NOMO-1 treated with DMSO at 0.1 percent for 48 hours (cell line): ENCODE results near the gene COL25A1.
"Not testable (repeated sequence)": the region's sequence is repeated elsewhere in the genome, so short reads cannot be mapped to it uniquely, and the experiment has no call there.

Experiments used
- DNase-seq: peaks from one replicate; lab custom pipeline; 2025; ENCODE audit not compliant: unreplicated experiment; lab: John Stamatoyannopoulos, UW

The COL25A1 gene

GRCh38 chr4:109020861-109021260, 281.6 kb downstream of the COL25A1 start:
- DNase-seq = no peak

- no peak for DNase-seq
Measured at GRCh38 chr4:109016200-109016599, 286.3 kb downstream of the COL25A1 start.

DNA sequence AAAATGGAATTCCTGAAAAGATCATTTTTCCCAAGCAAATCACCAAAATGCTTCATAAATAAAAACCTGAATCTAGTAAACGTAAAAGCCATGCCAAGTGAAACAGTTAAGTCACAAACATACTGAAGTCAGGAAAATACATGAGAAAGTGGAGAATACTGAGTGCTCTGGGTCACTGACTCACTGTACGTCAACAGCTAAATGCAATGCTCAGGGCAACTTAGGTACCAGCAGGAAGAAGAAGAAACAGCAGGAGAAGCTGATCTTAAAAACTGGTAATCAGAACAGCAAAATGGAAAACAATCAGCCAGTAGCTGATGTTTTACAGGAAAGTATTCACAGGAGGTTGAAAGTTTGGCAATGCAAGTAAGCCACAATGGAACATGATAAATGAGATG, 287.0 kb downstream of the COL25A1 start:
- DNase-seq = no peak

DNA sequence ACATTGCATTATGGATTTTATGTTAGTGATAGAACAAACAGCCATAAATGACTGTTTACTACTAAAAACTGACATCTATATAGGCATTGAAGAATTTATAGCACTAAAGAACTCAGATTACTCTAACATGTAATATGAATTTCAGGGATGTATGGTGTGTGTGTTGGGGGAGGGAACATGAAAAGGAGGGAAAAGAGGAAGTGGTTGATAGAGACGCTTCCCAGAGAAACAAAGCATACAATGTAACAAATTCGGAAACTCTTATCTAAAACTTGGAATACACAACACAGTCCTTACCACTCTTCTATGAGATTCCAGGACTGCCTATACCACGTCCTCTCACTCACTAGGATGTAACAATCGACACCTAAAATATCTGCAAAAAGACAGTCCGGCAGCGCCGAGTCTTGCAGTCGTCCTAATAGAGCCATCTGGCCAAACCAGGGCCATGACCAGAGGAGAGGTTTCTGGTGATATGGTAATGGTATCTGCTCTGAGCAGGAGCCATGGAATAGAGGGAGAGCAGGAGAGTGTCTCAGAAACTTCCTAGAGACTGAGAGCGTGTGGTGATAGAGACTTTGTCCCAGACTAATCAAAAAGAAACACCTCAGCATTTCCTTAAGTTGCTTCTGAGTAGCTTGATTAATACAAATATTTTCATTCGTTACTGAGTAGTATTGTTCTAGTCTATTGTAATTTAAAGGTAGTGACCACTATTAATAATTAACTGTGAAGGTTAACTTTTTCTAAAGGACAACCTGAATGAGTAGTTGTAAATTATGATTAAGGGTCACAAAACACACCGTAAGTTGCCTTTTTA, 287.7 kb downstream of the COL25A1 start:
- DNase-seq = no peak

DNA sequence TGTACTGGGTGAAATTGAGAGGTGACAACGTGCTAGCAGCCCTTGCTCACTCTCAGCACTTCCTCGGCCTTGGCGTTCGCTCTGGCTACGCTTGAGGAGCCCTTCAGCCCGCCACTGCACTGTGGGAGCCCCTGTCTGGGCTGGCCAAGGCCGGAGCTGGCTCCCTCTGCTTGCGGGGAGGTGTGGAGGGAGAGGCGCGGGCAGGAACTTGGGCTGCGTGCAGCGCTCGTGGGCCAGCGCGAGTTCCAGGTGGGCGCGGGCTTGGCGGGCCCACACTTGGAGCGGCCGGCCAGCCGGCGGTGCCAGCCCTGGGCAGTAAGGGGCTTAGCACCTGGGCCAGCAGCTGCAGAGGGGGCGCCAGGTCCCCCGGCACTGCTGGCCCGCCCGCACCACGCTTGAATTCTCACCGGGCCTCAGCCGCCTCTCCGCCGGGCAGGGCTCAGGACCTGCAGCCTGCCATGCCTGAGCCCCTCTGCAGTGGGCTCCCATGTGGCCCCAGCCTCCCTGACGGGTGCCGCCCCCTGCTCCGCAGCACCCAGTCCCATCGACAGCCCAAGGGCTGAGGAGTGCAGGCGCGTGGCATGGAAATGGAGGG, 290.1 kb downstream of the COL25A1 start:
- no peak for DNase-seq

- no peak for DNase-seq
Measured at GRCh38 chr4:109011241-109012026, 291.0 kb downstream of the COL25A1 start.

GRCh38 chr4:109010521-109010920, 291.9 kb downstream of the COL25A1 start:
- DNase-seq = no peak

- no peak for DNase-seq
Measured at GRCh38 chr4:109009909-109010308, 292.5 kb downstream of the COL25A1 start.

DNA sequence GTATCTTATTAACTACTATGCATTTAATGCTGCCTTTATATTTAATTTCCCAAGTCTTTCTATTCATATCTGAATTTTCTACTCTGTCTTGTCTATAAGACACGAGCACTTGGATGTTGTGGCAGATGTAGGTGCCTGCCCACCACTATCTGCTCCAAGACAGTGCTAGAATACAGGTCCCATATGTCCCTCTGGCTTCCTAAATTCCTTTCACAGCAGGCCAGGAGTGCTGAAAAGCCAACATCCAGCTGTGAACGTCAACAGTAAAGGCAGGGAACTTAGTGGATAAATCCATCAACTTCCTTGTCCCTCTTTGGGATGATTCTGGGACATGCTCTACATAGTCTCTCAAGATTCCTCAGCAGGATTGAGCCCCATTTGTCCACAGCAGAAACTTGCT, 294.5 kb downstream of the COL25A1 start:
- DNase-seq = no peak

GRCh38 chr4:109005523-109005922, 296.9 kb downstream of the COL25A1 start:
- peak; percentile 51 for DNase-seq

GRCh38 chr4:109004418-109004817, 298.0 kb downstream of the COL25A1 start:
- no peak for DNase-seq

- DNase-seq = no peak
Measured at GRCh38 chr4:109003964-109004363, 298.5 kb downstream of the COL25A1 start.

DNA sequence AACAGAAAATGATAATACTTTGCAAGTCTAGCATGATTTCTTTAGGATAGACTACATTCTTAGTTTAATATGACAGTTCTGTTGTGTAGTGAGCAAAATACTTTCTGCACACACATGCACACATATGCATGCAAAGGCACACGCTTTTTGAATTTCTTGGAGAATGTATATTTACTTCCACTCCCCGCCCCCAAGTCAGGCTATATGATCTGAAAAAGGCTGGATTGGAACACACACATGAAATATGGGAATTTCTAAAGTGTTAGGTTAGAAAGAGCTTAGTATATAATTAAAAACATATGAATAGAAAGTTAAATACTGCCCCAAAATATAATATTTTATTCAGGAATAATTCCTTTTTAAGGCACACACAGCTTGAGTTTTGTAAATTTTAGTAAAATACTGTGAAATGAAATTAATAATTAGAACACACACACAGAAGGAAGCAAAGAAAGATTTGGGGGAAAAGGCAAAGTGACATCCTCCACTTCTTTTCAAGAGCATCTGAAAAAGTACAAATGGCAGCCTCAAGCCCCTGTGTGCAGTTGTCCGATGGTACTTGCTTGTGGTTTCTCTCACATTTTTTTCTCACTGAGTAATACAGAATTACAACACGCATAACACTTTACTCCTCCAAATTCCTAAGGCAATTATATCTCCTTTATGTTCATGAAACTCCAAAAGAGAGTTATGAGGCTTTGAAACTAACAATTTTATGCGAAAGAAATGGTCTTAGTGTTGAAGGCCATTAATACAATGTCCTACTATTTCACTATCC, 310.7 kb downstream of the COL25A1 start:
- DNase-seq = no peak

DNA sequence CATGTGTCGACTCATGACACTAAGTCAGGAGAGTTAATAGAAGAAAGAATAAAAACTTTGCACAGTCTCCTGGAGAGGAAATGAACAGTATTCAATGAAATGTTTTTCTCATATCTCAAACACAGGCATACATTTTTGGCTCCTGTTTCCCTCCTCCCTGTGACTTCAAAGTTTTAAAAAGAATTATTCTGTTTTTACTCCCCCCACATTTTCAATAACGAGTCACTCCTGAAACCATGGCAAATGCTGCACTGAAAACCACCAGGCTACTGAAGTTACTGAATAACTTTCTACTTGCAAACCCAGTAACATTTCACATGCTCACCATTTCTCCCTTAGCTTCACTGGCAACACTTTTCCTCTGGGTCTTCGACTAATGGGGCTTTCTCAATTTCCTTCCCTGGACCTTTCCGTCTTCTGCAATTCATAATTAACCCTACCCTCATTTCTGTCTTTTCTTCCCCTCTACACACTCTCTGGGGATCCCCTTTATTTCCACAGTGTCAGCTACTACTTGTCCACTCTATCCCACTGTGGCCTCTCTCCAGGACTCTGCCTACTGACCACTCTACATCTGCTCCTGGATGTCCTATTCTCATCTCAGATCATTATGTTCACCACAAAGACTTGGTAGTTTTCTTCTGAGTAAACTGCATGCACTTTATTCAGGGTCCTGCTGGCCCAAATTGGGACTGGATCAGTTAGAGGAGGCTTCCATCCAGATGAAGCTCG, 313.8 kb downstream of the COL25A1 start:
- DNase-seq = no peak

DNA sequence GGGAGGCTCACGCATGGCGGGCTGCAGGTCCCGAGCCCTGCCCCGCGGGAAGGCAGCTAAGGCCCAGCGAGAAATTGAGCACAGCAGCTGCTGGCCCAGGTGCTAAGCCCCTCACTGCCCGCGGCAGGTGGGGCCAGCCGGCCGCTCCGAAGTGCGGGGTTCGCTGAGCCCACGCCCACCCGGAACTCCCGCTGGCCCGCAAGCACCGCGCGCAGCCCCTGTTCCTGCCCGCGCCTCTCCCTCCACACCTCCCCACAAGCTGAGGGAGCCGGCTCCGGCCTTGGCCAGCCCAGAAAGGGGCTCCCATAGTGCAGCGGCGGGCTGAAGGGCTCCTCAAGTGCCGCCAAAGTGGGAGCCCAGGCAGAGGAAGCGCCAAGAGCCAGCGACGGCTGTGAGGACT, 318.0 kb downstream of the COL25A1 start:
- not testable (repeated sequence) for DNase-seq

DNA sequence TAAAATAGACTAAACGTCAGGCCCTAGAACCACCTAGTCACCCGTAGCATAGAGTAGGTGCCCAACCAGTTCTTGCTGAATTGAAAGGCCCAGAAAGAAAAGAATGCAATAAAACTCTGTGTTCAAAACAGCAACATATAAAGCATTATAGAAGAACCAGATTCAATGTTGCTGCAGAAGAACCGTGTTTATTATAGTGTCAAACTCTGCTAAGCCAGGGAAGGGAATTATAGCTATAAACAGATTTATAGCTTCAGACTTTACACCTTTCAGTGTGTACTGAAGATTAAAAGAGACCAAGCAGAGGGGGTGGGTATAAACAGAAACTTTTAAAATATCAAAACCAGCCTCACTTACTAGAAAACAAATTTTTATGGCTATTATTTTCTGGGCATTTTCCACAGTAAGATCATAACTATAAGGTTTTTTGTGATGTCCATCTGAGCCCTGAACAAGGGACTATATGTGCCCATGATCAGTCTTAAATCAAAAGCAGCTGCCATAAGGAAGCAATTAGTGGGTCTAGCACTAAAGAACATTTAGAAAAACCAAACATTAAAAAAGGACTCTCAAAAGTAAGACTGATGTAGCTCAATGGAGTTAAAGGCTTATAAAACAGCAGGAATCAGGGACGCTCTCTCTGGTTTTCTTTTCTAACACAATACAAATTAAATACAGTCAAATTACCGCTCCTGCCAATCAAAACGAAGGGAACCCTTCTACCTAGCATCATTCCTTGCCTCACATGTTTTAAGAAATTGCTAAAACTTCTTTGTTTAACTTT, 319.9 kb downstream of the COL25A1 start:
- DNase-seq = no peak

GRCh38 chr4:108980455-108981239, 321.8 kb downstream of the COL25A1 start:
- DNase-seq = no peak

DNA sequence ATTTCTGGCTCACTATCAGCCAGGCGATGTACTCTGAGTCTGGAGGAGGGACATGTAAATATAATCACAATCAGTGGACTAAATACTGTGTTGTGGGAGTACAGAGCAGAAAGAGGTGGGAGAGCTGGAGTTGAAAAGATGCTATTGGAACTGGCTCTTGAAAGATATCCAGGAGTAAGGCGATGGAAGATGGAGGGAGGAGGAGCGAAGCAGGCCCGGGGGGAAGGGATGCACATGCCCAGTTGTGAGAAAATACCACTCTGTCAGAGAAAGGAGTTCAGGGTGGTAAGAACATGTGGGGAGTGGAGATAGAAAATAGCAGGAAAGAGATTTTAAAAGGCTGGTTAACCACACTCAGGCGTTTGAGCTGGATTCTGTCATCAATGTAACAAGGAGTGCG, 322.7 kb downstream of the COL25A1 start:
- DNase-seq = no peak

DNA sequence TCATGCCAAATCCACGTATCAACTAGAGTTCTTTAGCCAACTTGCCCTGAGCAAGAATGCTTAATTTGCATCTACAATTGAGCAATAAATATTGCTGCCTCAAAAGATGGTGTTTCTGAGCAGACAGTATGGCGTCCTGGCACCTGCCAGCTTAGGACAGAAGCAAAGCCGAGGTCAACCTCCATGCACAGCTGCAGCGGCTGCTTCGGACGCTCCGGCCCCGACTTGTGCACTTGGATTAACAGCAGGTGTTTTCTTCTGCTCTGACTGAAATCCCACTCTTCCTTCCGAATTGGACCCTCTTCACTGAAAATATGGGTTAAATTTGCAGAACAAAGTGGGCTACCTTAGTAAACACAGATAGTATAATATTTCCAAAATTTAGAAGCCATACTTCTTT, 324.4 kb downstream of the COL25A1 start:
- no peak for DNase-seq
